GM23338 (cell line): ENCODE data around the gene TMTC2. TPM values are rescaled to one million over a fixed set of nuclear protein-coding genes. Genes with fewer than 3 reads are reported as not detected.

Experiments used
- ATAC-seq: fragments of 200-7000 bp; cut with Tn5 transposase; 3 replicates; pipeline ENCODE4 v1.9.1; 2020
- DNase-seq: peaks from one replicate; pipeline ENCODE4 v3.0.0-alpha.2; 2015; ENCODE audit warnings: low spot score
- H2AFZ ChIP-seq: fragments of 200-600 bp; sonication (generic); 2 replicates; pipeline ENCODE4 v1.8.0; 2016; ENCODE audit warnings: antibody characterized with exemption, mild to moderate bottlenecking, moderate library complexity
- H3F3A ChIP-seq: fragments of 200-600 bp; sonication (generic); replicated peaks from 2 replicates; pipeline ENCODE4 v1.8.0; 2017; ENCODE audit warnings: antibody characterized with exemption, mixed run types, low read depth
- H3K27ac ChIP-seq: fragments of 200-600 bp; sonication (generic); 2 replicates; pipeline ENCODE4 v1.6.1; 2016; ENCODE audit warnings: low read depth
- H3K27me3 ChIP-seq: fragments of 200-600 bp; sonication (generic); 2 replicates; pipeline ENCODE4 v1.8.0; 2016; ENCODE audit warnings: mild to moderate bottlenecking, mixed run types, moderate library complexity; ENCODE audit not compliant: insufficient read depth
- H3K36me3 ChIP-seq: fragments of 200-600 bp; sonication (generic); 2 replicates; pipeline ENCODE4 v1.8.0; 2016; ENCODE audit warnings: mild to moderate bottlenecking; ENCODE audit not compliant: insufficient read depth
- H3K4me1 ChIP-seq: fragments of 200-600 bp; sonication (generic); 2 replicates; pipeline ENCODE4 v1.8.0; 2016; ENCODE audit warnings: mild to moderate bottlenecking, moderate library complexity; ENCODE audit not compliant: insufficient read depth
- H3K4me2 ChIP-seq: fragments of 200-600 bp; sonication (generic); 2 replicates; pipeline ENCODE4 v1.7.1; 2017; ENCODE audit warnings: mixed run types
- H3K4me3 ChIP-seq: fragments of 200-600 bp; sonication (generic); 2 replicates; pipeline ENCODE4 v1.6.1; 2016; ENCODE audit warnings: mixed run types
- H3K79me2 ChIP-seq: fragments of 200-600 bp; sonication (generic); replicated peaks from 2 replicates; pipeline ENCODE4 v1.8.0; 2017; ENCODE audit warnings: mild to moderate bottlenecking; ENCODE audit not compliant: insufficient read depth
- H3K9me2 ChIP-seq: fragments of 200-600 bp; sonication (generic); 2 replicates; pipeline ENCODE4 v1.8.0; 2017; ENCODE audit not compliant: insufficient read depth
- H4K20me1 ChIP-seq: fragments of 200-600 bp; sonication (generic); replicated peaks from 2 replicates; pipeline ENCODE4 v1.8.0; 2017; ENCODE audit warnings: mild to moderate bottlenecking; ENCODE audit not compliant: insufficient read depth
- H3K27ac Mint-ChIP-seq: 2 replicates; pipeline ENCODE4 v1.8.0; 2020; ENCODE audit warnings: inconsistent platforms, mild to moderate bottlenecking, moderate library complexity, mixed read lengths
- H3K27me3 Mint-ChIP-seq: 3 replicates; pipeline ENCODE4 v1.8.0; 2022; ENCODE audit warnings: low read depth, mild to moderate bottlenecking, moderate library complexity, mixed read lengths, inconsistent platforms; ENCODE audit not compliant: insufficient read depth, poor library complexity
- H3K36me3 Mint-ChIP-seq: 3 replicates; pipeline ENCODE4 v1.8.0; 2021; ENCODE audit warnings: low read depth, mild to moderate bottlenecking, inconsistent platforms, moderate library complexity, mixed read lengths
- H3K4me1 Mint-ChIP-seq: 3 replicates; pipeline ENCODE4 v1.8.0; 2020; ENCODE audit warnings: mild to moderate bottlenecking, inconsistent platforms, mixed read lengths
- H3K4me3 Mint-ChIP-seq: 3 replicates; pipeline ENCODE4 v1.8.0; 2021; ENCODE audit warnings: moderate library complexity, mild to moderate bottlenecking, inconsistent platforms, mixed read lengths
- H3K9me3 Mint-ChIP-seq: 3 replicates; pipeline ENCODE4 v1.8.0; 2020; ENCODE audit warnings: moderate library complexity, mild to moderate bottlenecking, inconsistent platforms, mixed read lengths
- EZH2 ChIP-seq: fragments of 200-600 bp; sonication (generic); IDR thresholded peaks from one replicate; pipeline ENCODE4 v1.8.0; 2017; ENCODE audit warnings: antibody characterized with exemption, mild to moderate bottlenecking, low read depth; ENCODE audit not compliant: unreplicated experiment
- EZH2phosphoT487 ChIP-seq: fragments of 200-600 bp; sonication (generic); IDR thresholded peaks from one replicate; pipeline ENCODE4 v1.8.1; 2018; ENCODE audit warnings: antibody characterized with exemption; ENCODE audit not compliant: unreplicated experiment
- JUNB ChIP-seq: IDR thresholded peaks from one replicate; pipeline ENCODE4 v1.6.1; 2016; ENCODE audit warnings: antibody characterized with exemption; ENCODE audit not compliant: unreplicated experiment
- POLR2AphosphoS5 ChIP-seq: IDR thresholded peaks from 2 replicates; pipeline ENCODE4 v1.6.1; 2016; ENCODE audit warnings: antibody characterized with exemption, low read depth
- STAT1 ChIP-seq: IDR thresholded peaks from one replicate; pipeline ENCODE4 v1.6.1; 2016; ENCODE audit warnings: antibody characterized with exemption; ENCODE audit not compliant: unreplicated experiment
- ZNF114 ChIP-seq: fragments of 250-450 bp; sonication (Bioruptor Pico); IDR thresholded peaks from 2 replicates; pipeline ENCODE4 v1.5.0; 2020; ENCODE audit warnings: mild to moderate bottlenecking, moderate library complexity
- ZNF331 ChIP-seq: fragments of 250-450 bp; sonication (Bioruptor Pico); IDR thresholded peaks from 2 replicates; pipeline ENCODE4 v1.5.0; 2020; ENCODE audit warnings: low read depth, mild to moderate bottlenecking, moderate library complexity
- polyA plus RNA-seq: library from polyadenylated mRNA; unstranded; fragments of >200 nt; fragmentation: Nextera tagmentation; extraction: Ambion mirVana; gene quantifications from 2 replicates; pipeline ENCODE4 v1.2.1, GENCODE V29; 2016
- total RNA-seq: library from RNA; depleted of rRNA; stranded (reverse); fragments of >200 nt; shearing (Covaris generic); gene quantifications from 2 replicates; pipeline ENCODE4 v1.2.3, GENCODE V29; 2014
- TF ChIP-seq, protein P1 (sequence below), 2 experiments: fragments of 200-600 bp in 1 of 2; sonication (generic) in 1 of 2; conservative IDR thresholded peaks; 2 replicates each; pipeline versions ENCODE4 v1.5.1 to v1.6.1; 2016 to 2017; ENCODE audit warnings: antibody characterized with exemption in 2 of 2, low read depth in 2 of 2, mild to moderate bottlenecking in 2 of 2, moderate library complexity in 1 of 2
- TF ChIP-seq, protein P2 (sequence below): IDR thresholded peaks from one replicate; pipeline ENCODE4 v1.6.1; 2018; ENCODE audit warnings: antibody characterized with exemption; ENCODE audit not compliant: unreplicated experiment

The TMTC2 gene
- total and polyA plus RNA-seq, 2 experiments from 2014 or later, result 0.57 to 6.5 TPM

- peaks cover 3% of the 10 kb centered on the region; the same call in 2 of the 3 replicates for H3K4me1 Mint-ChIP-seq
- Histone ChIP-seq H3F3A (no peaks in the 10 kb centered on the region), H3K9me2 (no peaks in the 10 kb centered on the region), H3K4me3 (no peak overlapping the region), H3K4me2 (no peak overlapping the region), H3K27me3 (no peaks in the 10 kb centered on the region), H2AFZ (no peak overlapping the region), H3K36me3 (no peaks in the 10 kb centered on the region), H3K4me1 (no peaks in the 10 kb centered on the region; the same call in 1 of the 2 replicates), H3K79me2 (no peaks in the 10 kb centered on the region), H4K20me1 (no peaks in the 10 kb centered on the region), H3K27ac (no peak overlapping the region)
- H3K36me3 Mint-ChIP-seq, result no peaks in the 10 kb centered on the region; the same call in none of the 3 replicates
- peaks cover 22% of the 10 kb centered on the region for H3K9me3 Mint-ChIP-seq
- no peaks in the 10 kb centered on the region for H3K27me3 Mint-ChIP-seq
- TF ChIP-seq EZH2 (no peak), EZH2phosphoT487 (no peak), POLR2AphosphoS5 (no peak), ZNF331 (CRISPR knock-in tag) (no peak), STAT1 (no peak)
- TF ChIP-seq, protein P1, sequence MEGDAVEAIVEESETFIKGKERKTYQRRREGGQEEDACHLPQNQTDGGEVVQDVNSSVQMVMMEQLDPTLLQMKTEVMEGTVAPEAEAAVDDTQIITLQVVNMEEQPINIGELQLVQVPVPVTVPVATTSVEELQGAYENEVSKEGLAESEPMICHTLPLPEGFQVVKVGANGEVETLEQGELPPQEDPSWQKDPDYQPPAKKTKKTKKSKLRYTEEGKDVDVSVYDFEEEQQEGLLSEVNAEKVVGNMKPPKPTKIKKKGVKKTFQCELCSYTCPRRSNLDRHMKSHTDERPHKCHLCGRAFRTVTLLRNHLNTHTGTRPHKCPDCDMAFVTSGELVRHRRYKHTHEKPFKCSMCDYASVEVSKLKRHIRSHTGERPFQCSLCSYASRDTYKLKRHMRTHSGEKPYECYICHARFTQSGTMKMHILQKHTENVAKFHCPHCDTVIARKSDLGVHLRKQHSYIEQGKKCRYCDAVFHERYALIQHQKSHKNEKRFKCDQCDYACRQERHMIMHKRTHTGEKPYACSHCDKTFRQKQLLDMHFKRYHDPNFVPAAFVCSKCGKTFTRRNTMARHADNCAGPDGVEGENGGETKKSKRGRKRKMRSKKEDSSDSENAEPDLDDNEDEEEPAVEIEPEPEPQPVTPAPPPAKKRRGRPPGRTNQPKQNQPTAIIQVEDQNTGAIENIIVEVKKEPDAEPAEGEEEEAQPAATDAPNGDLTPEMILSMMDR (conservative IDR thresholded peaks at IDR 0.05; ENCODE audit: low read depth in 2 of 2), result no peak
- TF ChIP-seq, protein P2, sequence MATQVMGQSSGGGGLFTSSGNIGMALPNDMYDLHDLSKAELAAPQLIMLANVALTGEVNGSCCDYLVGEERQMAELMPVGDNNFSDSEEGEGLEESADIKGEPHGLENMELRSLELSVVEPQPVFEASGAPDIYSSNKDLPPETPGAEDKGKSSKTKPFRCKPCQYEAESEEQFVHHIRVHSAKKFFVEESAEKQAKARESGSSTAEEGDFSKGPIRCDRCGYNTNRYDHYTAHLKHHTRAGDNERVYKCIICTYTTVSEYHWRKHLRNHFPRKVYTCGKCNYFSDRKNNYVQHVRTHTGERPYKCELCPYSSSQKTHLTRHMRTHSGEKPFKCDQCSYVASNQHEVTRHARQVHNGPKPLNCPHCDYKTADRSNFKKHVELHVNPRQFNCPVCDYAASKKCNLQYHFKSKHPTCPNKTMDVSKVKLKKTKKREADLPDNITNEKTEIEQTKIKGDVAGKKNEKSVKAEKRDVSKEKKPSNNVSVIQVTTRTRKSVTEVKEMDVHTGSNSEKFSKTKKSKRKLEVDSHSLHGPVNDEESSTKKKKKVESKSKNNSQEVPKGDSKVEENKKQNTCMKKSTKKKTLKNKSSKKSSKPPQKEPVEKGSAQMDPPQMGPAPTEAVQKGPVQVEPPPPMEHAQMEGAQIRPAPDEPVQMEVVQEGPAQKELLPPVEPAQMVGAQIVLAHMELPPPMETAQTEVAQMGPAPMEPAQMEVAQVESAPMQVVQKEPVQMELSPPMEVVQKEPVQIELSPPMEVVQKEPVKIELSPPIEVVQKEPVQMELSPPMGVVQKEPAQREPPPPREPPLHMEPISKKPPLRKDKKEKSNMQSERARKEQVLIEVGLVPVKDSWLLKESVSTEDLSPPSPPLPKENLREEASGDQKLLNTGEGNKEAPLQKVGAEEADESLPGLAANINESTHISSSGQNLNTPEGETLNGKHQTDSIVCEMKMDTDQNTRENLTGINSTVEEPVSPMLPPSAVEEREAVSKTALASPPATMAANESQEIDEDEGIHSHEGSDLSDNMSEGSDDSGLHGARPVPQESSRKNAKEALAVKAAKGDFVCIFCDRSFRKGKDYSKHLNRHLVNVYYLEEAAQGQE, result no peak
- DNase-seq (no peak), ATAC-seq (no peak)
- no peak overlapping the region for H3K27ac Mint-ChIP-seq
- H3K4me3 Mint-ChIP-seq, result no peak overlapping the region
Observed at GRCh38 chr12:82655751-82656150, 31.0 kb upstream of the TMTC2 start.

DNA sequence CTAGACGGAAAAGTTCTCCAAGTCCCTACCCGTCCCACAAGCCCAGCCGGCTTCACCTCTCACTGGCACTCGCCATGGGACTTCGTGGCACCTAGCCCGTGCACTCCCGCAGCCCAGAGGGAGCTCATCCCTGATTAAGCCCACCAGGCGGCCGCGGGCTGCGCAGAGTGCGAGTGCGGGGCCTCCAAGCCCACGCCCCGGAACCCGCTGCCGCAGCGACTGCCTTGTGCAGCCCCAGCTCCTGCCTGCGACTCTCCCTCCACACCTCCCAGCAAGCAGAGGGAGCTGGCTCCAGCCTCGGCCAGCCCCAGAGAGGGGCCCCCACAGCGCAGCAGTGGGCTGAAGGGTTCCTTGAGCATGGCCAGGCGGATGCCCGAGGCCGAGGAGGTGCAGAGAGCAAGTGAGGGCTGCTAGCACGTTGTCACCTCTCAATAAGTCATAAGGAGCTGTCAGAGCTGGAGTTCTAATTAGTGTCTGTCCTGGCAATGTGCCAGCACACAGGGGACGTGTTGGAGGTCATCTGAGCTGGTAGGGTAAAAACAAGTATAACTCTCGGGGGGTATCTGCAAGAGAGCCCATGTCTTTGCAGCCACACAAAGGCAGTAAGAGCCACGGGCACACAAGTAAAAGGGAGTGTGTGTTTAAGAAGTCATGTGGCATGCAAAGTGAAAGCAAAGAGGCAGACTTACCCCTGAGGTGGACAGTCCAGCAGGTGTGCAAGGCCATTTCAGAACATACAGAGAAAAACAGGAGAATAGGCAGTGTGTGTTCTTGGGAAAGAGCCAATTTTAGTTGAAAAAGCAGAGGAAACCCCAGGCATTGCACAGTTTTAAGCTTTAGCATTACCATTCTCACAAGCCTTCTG is 27.1 kb upstream of the TMTC2 start:
- Mint-ChIP-seq H3K36me3 (no peaks in the 10 kb centered on the region; the same call in none of the 3 replicates), H3K27me3 (peaks cover 3% of the 10 kb centered on the region), H3K4me1 (peaks cover 9% of the 10 kb centered on the region), H3K4me3 (no peak overlapping the region), H3K27ac (no peak overlapping the region), H3K9me3 (peaks cover 22% of the 10 kb centered on the region)
- H3K4me2 ChIP-seq, result no peak overlapping the region
- H3F3A ChIP-seq, result no peaks in the 10 kb centered on the region
- H4K20me1 ChIP-seq, result no peaks in the 10 kb centered on the region
- no peak for DNase-seq
- H2AFZ ChIP-seq, result no peak overlapping the region
- peaks cover 7% of the 10 kb centered on the region for H3K4me1 ChIP-seq
- no peaks in the 10 kb centered on the region for H3K9me2 ChIP-seq
- ATAC-seq, result no peak
- no peak overlapping the region for H3K4me3 ChIP-seq
- H3K27ac ChIP-seq, result no peak overlapping the region
- H3K79me2 ChIP-seq, result no peaks in the 10 kb centered on the region
- no peaks in the 10 kb centered on the region for H3K27me3 ChIP-seq
- H3K36me3 ChIP-seq, result no peaks in the 10 kb centered on the region
- TF ChIP-seq ZNF114 (CRISPR knock-in tag) (no peak), EZH2 (no peak), STAT1 (no peak), JUNB (no peak)
- TF ChIP-seq, protein P1 (conservative IDR thresholded peaks at IDR 0.05; ENCODE audit: low read depth in 2 of 2), result no peak
